GM11168 (cell line): ENCODE data around the gene CPA1.

Source experiments
- in situ Hi-C: fragments of 300-500 bp; cut with MboI; formaldehyde crosslinking; loops from one replicate; pipeline ENCODE4 v1.12.0; 2022; ENCODE audit warnings: low sequenced_read_pairs; ENCODE audit not compliant: unreplicated experiment

CPA1 gene

DNA sequence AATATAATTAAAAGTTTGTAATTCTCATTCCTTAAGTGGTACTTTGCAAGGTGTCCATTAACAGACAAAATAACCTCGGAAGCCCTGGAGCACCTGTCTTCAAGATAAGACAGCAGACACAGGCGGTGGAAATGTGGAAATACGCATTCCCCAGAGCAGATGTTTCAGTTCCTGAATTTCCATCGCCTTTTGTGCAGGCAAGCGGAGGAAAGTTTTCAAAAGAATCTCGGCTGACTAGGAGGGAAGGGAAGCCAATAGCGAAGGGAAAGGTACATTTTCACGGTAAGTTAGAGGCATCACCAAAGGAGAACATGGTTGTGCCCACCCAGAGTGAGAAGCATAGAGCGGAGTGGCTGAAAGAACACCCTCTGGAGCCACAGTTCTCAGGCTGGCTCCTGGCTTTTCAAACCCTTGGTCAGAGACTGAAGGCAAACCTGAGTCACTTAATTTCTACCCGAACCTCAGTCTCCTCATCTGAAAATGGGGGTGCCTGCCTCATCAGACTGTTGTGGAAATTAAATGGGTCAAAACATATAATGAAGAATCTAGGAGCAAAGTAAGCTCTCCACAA is 13.6 kb downstream of the CPA1 start:
- in situ Hi-C loops = no loop called here

DNA sequence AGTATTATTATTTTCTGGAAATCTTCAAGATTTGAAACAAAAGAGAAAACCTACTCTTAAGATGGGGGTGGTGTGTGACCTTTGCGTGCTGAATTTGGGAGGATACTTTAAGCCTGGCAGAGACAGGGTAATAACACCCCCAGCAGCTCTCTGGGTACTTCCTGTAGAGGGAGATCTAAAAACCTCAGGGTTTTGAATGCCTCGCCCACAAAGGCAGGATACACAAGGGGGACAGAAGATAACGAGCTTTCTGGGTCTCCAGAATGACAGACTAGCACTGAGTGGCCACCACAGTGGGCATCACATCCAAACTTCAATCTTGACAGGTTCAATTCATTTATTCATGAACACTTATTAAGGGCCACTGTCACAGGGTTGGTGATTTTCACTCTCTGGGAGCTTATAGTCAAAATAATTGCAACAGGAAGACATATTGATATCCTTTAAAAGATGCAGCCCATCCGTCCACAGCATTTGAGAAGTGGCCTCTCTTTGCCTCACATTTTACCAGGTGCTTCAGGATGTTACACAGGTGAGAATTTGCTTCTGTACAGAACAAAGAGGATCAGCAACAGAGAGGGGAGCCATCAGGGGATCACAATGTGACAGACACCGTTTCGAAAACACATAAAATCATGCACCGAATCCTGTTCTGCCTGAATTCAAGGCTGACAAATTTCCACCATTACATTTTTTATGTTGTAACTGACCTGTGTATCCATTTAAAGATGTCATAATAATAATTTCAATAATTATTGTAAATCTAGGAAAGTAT is 14.3 kb downstream of the CPA1 start:
- in situ Hi-C loops = no loop called here

DNA sequence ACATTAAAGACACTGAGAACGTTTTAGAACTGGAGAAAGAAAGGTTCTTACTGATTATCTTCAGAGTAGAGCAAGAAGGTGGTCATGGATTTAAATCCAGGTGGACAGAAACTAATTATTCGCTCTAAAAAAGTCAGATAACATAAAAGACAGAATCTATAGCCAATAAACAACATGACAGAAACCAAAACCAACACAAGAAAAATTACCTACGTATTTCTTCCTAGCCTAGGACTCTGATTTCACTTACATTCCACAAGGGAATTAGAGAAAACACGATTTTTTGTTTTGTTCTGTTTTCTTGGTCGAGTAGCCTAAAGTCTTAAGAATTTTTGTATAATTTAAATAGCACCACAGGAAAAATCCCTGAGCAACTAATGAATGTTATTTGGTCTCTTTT is 15.1 kb downstream of the CPA1 start:
- in situ Hi-C loops = no loop called here

DNA sequence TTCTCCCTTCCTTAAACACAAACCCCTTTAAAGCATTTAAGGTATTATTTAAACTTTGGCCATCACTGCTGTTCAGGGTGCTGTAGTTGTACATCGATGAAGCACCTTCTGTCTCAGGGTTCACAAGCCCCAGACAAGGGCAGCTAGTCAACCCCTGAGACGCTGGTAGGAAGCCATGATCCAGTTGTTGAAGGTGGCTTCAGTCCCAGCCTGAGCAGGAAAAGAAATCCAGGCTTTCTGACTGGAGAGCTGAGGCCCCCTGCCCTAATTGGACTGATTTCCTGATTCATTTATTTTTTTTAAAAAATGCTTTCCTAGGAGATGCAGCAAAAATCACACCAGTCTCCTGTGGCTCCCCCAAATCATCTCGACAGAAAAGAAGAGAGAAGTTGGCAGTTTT is 15.8 kb downstream of the CPA1 start:
- in situ Hi-C loops = no loop called here

DNA sequence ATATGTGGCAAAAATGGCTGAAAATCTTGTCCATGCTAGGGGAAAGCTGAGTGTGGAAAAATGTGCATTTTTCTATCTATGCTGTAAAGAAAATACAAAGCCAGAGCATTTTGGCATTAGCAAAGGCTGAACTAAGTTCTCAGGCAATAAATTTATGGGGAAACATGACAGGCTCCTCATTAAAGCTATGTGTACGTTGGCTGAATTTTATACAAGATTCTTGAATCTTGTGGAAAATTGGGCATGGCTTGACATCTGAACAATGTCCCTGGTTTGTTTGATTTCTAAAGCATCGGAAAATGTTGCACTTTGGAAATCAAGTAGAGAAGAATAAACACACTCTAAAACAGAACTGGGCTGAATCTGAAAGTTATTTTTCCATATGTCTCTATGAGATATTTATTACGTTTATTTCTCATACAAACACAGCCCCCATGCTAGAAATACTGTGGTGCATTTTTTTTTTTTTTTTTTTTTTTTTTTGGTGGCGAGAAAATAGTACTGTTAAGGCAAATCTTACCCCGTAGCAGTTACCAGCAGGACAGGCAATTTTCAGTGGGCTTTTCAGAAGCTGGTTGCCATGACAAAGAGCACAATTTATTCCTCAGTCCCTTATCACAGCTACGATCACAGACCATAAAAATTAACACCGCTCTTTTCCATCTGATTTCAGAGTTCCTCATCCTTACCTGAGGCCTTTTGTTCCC is 16.9 kb downstream of the CPA1 start:
- in situ Hi-C loops = no loop called here

DNA sequence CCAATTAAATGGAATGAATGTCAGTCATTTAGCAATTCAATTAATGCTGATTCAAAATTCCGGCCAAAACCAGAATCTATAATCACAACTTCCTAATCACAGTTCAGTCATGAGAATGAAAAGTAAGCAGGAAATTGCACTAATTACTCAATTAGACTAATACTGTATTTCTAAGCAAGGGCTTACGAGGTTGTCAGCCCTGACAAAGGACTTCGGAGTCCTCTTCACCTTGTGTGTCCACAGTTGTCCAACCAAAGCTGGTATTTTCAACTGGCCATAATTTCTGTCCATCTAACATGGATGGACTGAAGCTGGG is 17.4 kb downstream of the CPA1 start:
- in situ Hi-C loops = no loop called here

DNA sequence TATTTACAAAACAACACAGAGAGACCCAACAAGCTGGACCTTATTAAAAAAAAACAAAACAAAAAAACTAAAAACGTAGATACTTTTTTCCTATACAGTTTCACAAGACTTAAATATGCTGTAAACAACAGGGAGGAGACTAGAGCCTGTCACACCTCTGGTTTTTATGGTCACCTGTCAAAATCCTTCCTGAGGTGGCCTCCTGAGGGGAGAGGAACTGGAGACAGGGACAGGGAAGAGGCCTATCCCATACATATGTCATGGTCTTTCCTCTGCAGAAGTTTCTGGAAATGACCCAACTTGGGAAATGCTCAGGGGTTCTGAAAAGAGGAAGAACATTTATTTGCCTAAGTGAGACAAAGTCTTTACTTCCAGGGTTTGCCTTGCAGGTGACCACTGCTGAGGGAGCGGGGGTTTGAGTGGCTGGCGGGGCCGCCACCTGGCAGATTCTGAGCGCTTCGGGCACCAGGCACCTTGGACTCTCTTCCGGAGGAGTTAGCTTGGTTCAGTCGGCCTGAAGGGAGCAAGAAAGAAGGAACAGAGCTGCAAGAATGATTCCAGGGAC is 18.3 kb downstream of the CPA1 start:
- in situ Hi-C loops = no loop called here

DNA sequence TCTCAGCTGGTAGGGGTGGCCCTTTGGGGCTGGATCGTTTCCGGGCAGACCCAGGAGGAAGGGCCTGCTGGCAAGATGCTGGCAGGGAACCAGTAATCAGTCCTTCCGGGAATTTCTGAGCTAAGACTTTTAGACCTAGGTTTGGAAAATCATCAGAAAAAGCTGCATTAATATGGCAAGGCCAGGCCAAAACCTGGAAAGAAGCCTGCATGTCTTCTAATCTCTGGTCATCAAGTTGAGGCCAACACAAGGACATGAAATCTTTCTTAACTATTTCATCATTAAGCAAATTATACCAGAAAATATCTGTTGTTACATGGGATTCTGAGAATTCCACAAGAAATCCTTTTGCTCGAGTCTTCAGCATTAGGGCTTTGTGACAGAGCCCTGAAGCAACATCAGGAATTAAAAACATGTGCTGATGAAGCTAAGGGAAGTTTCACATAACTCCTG is 19.9 kb downstream of the CPA1 start:
- in situ Hi-C loops = no loop called here

DNA sequence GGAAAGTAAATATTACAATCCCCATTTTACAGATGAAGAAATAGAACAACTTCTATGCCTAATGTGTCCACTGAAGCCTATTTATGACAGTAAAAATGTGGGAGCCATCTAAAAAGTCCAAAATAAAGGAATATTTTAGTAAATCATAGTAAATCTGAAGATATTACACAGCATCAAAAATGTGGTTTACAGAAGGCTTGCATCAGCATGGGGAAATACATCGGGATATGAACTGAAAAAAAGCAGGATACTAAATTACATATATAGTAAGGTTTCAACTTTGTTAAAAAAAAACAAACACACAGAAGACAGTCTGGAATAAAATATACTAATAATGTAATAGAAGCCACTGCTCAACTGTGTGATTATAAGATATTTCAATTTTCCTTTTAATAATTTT is 20.8 kb downstream of the CPA1 start:
- in situ Hi-C loops = no loop called here

DNA sequence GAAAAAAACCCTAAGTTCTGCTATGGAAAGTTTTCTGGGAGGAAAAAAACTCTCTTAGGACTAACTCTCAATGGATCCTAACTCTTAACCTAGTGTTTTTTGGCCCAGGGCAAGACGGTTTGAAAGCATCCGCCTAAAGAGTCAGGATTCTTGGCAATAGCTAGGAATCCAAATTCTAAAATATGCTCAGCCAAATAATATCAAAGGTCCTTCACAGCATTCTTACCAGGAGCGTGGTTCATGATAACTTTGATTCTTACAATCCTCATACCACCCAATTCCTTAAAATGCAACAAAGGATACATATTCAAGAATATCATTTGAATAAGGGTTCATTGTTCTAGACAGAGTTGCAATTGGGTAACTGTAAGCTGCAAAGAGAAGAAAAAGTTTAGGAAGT is 21.3 kb downstream of the CPA1 start:
- in situ Hi-C loops = no loop called here

DNA sequence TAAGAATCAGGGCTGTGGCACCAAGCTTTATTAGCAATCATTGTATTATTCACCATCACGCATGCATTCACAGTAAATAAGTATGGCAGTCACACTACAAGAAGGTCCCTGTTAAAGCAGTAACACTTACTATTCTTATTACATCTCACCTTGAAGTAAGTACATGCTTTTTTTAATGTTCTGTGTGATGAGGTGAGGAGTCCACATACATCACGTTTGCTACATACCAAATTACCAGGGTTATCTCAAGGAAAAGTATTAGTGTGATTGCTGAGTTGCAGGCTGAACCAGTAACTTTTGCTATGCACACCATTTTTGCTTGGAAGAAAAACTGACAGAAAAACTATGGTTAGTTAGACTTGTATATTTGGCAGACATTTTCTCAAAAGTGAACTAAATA is 24.7 kb downstream of the CPA1 start:
- in situ Hi-C loops = no loop called here

DNA sequence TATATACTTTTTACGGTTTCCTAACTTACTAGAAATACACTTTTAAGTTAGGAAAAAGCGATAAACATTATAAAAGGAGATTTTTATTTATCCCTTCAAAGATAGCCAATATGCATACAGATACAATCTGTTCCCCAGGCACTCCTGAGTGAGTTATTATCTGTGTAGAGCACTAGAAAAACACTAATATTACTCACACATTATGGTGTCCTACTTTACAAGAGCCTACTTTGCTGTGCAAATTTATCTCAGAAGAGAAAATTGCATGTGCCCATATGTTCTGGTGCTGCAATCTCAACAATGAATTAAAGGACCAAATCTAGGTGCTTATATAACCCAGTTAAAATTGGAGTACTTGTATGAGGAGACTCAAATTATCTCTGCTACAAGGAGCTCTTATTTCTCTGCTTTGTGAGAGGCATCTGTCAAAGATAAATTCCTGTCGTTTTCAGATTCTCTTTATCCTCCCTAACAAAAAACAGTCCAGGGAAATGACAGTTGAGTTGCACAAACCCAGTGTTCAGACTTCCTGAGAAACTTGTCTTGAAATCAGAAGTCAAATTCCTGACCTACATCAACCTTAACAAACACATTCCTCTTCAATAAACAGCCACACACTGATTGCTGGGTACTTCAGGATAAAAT is 28.9 kb downstream of the CPA1 start:
- in situ Hi-C loops = no loop called here

DNA sequence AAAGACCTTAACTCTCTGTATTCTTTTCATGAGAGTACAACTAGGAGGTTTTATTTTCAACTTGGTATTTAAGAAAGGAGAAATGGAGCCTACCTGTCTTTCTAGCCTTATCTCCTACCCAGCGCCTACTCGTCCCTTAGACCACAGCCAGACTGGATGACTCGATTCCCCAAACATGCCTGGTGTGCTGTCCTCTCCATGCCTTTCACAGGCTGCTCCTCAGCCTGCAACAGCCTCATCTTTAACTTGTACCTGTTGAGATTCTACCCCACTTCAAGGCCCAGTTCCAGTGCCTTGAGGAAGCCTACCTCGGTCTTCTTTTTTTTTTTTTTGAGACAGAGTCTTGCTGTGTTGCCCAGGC is 29.4 kb downstream of the CPA1 start:
- in situ Hi-C loops = no loop called here

DNA sequence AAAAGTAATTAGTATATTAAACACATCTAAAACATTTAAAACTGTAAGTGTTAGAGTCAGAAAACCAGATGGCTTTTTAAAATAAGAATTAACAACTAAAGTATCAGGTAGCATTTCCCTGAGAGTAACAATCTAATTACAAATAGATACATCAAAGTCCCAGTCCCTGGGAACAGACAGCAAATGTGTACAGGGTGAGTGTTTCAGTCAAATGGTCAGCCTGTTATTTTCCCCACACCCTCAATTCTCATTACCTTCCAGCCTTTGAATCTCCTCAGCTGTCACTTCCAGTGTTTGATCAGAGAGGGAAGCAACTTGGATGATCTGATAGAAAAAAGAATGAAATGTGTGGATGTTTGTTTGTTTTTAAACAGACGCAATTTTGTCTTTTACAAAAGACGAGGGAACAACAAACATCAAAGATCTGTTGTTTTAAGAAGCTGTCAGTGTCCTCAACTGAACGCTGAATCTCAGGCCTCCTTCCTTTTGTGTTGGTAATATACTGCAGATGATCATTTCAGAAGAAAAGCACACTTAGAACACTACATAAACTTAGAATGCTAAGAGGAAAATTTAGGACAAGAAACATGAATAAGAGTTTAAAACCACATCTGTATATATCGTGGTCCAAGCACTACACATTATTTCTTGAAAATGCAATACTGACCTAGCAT is 30.7 kb downstream of the CPA1 start:
- in situ Hi-C loops = no loop called here

DNA sequence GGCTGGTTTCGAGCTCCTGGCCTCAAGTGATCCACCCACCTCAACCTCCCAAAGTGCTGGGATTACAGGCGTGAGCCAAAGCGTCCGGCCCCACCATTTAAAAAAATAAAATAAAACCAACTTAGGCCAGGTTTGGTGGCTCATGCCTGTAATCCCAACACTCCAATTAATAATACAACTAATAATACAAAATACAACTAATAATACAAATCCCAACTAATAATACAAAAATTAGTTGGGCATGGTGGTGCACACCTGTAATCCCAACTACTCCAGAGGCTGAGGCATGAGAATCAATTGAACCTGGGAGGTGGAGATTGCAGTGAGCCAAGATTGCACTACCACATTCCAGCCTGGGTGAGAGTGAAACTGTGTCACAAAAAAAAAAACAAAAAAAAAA is 32.9 kb downstream of the CPA1 start:
- in situ Hi-C loops = no loop called here

DNA sequence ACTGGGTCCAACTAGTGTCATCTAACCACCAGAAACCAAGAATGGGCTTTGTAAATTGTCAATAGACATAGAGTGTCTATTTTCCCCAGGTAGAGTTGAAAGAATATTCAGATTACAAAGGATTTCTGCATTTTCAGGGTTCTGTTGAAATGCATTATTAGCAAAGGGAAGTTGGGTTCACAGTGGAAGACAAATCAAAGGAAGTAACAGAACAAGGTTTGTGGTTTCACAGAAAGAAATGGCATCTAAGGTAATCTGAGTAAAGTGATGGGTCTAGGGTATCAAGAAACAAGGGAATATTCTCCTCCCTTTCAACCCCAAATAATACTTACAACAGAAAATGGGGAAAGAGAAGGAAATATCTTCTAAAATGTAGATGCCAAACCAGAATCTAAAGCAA is 34.7 kb downstream of the CPA1 start:
- in situ Hi-C loops = no loop called here

DNA sequence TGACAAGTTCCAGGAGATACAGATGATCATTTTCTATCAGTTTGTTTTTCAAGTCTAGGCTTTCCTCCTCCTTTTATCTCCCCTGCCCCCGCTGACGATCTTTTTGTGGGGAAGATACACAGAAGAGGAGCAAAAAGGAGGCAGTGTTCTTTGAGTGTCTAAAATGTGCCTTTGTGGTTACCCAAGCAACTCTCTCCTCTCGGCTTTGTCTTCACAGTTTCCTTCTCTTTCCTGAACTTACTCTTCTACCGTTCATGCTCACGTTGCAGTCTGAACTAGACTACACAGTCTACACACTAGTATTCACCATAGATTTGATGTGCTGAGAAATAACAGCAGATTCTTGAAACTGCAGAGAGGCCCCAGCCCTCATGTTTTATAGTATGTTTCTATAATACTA is 36.9 kb downstream of the CPA1 start:
- in situ Hi-C loops = no loop called here

DNA sequence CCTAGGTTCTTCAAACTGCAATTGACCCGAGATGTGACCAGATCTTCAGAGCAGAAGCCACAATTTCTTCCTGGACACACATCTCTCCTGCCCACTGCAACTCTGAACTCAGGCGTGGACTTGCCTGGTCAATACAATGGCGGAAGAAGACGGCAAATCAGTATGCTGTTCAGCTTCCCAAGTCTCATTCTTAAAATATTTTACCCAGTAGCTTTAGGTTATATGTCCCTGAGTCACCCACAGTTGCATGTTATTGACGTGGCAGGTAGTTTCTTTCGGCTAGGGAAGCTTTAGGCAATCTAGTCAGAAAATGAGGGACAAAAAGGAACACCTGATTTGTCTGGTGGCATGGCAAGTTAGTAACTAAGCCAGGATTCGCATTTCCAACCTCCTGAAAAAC is 38.0 kb downstream of the CPA1 start:
- in situ Hi-C loops = no loop called here

DNA sequence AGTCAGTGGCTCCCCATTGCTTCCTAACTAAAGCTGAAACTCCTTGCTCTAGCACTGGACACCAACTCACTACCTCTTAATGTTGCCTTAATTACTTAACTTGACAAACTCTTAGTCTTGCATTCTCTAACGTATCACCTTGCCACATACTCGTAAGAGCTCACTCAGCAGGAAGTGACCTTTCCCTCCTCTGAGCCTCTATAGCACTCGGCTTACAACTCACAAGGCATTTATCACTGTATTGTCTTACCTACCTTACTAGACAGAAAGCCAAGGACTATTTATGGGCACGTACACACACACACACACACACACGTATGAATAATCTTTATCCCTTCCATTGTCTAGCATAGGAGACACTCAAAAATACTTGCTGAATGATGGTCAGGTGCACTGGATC is 39.4 kb downstream of the CPA1 start:
- in situ Hi-C loops = no loop called here

DNA sequence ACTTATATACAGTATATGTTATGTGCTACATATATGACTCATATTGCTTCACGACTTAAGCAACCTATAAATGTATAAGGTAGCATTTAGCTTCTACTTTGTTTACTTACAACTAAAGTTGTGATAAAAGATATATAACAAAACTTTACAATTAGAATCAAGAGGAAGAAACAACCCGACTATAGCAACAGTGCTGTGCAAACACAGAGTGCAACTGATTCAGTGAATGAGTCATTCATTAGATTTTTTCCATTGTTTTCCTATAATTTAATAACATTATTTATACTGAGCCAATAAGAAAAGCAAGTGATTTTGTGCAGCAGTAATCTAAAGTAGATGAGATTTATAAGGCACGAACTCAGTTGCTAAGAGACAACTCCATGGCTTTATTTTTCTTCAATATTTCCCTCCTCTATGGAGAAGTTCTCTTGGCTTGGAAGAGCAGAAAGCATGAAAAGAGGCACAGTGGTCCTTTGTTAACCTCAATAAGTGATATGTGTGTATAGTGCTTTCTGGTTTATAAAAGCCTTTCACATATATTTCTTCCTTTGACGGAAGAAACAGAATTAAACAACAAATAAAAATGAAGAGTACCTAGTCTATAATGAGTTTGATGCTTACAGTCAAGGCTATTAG is 40.8 kb downstream of the CPA1 start:
- in situ Hi-C loops = no loop called here
